Nephron progenitor cell (in vitro differentiated cells): ENCODE data around the gene TIMELESS.

Experiments used
- DNase-seq: peaks from one replicate; pipeline ENCODE4 v3.0.0; 2021
- H3K27ac Mint-ChIP-seq: 2 replicates; pipeline ENCODE4 v1.8.0; 2021; ENCODE audit warnings: mild to moderate bottlenecking, moderate library complexity, mixed read lengths
- H3K27me3 Mint-ChIP-seq: 2 replicates; pipeline ENCODE4 v1.8.0; 2021; ENCODE audit warnings: mild to moderate bottlenecking, low read depth, mixed read lengths; ENCODE audit not compliant: poor library complexity
- H3K36me3 Mint-ChIP-seq: 2 replicates; pipeline ENCODE4 v1.8.0; 2021; ENCODE audit warnings: low read depth, mixed read lengths
- H3K4me1 Mint-ChIP-seq: 2 replicates; pipeline ENCODE4 v1.8.0; 2021; ENCODE audit warnings: mixed read lengths
- H3K4me3 Mint-ChIP-seq: 2 replicates; pipeline ENCODE4 v1.8.0; 2021; ENCODE audit warnings: mild to moderate bottlenecking, moderate library complexity, mixed read lengths
- H3K9me3 Mint-ChIP-seq: 2 replicates; pipeline ENCODE4 v1.8.0; 2021; ENCODE audit warnings: mild to moderate bottlenecking, moderate library complexity, mixed read lengths
- TF ChIP-seq, protein P1 (sequence below): fragments of 200-600 bp; sonication (generic); IDR thresholded peaks from 2 replicates; pipeline ENCODE4 v1.5.0; 2021; ENCODE audit warnings: antibody characterized with exemption

Gene TIMELESS

GRCh38 chr12:56382611-56383010, 66.6 kb downstream of the TIMELESS start:
- no peak for DNase-seq
- Mint-ChIP-seq H3K27me3 (peaks cover 22% of the 10 kb centered on the region), H3K27ac (no peak overlapping the region), H3K4me1 (peaks cover 24% of the 10 kb centered on the region), H3K9me3 (peaks cover 8% of the 10 kb centered on the region), H3K4me3 (no peak overlapping the region), H3K36me3 (no peaks in the 10 kb centered on the region)
- TF ChIP-seq, protein P1, sequence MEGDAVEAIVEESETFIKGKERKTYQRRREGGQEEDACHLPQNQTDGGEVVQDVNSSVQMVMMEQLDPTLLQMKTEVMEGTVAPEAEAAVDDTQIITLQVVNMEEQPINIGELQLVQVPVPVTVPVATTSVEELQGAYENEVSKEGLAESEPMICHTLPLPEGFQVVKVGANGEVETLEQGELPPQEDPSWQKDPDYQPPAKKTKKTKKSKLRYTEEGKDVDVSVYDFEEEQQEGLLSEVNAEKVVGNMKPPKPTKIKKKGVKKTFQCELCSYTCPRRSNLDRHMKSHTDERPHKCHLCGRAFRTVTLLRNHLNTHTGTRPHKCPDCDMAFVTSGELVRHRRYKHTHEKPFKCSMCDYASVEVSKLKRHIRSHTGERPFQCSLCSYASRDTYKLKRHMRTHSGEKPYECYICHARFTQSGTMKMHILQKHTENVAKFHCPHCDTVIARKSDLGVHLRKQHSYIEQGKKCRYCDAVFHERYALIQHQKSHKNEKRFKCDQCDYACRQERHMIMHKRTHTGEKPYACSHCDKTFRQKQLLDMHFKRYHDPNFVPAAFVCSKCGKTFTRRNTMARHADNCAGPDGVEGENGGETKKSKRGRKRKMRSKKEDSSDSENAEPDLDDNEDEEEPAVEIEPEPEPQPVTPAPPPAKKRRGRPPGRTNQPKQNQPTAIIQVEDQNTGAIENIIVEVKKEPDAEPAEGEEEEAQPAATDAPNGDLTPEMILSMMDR, result no peak

DNA sequence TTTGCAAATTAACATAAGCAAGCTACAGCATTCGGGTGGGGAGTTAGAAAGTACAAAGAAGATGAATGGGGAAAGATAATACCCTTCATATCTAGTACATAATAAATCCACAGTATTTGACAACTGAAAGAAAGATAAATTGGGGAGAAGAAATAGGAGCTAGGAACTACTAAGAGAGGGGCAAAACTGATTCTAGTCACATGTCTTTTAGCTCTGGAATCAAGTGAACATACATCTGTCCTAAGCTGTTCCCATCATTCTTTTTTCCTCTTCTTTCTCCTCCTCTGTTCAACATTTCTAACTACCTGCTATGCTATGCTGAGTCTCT, 71.3 kb downstream of the TIMELESS start:
- peaks cover 23% of the 10 kb centered on the region for H3K4me1 Mint-ChIP-seq
- H3K27ac Mint-ChIP-seq, result no peak overlapping the region
- peaks cover 16% of the 10 kb centered on the region for H3K9me3 Mint-ChIP-seq

GRCh38 chr12:56377310-56377988, 71.8 kb downstream of the TIMELESS start:
- H3K27me3 Mint-ChIP-seq, result peaks cover 18% of the 10 kb centered on the region
- peaks cover 23% of the 10 kb centered on the region for H3K4me1 Mint-ChIP-seq
- TF ChIP-seq, protein P1, result no peak
- H3K36me3 Mint-ChIP-seq, result peaks cover 7% of the 10 kb centered on the region
- DNase-seq, result no peak
- H3K27ac Mint-ChIP-seq, result no peak overlapping the region
- no peak overlapping the region for H3K4me3 Mint-ChIP-seq
- H3K9me3 Mint-ChIP-seq, result peaks cover 21% of the 10 kb centered on the region

More for the DNA sequence above, 71.3 kb downstream of the TIMELESS start:
- no peak for DNase-seq
- H3K4me3 Mint-ChIP-seq, result no peak overlapping the region
- TF ChIP-seq, protein P1, result no peak
- peaks cover 7% of the 10 kb centered on the region for H3K36me3 Mint-ChIP-seq
- H3K27me3 Mint-ChIP-seq, result peaks cover 15% of the 10 kb centered on the region

DNA sequence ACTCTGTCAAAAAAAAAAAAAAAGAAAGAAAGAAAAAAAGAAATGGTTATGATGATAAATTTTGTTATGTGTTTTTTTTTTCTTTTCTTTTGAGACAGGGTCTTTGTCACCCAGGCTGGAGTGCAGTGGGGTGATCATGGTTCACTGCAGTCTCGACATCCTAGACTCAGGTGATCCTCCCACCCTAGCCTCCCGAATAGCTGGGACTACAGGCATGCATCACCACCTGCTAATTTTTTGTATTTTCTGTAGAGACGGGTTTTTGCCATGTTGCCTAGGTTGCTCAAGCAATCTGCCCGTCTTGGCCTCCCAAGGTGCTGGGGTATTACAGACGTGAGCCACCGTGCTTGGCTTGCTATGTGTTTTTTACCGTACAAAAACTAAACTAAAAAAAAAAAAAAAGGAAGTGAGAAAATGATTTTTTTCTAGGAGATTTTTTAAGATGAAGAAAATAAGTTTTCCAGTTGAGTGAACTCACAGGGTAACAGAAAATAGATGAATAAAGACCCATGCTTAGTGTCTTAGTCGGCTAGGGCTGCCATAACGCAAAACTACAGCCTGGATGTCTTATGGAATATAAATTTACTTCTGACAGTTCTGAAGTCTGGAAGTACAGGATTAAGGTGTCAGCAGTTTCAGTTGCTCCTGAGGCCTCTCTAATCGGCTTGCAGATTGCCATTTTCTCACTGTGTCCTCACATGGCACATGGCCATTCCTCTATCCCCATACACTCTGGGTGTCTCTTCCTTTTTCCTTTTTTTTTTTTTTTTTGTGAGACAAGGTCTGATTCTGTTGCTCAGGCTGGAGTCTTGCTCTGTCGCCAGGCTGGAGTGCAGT, 73.4 kb downstream of the TIMELESS start:
- Mint-ChIP-seq H3K4me3 (no peak overlapping the region), H3K4me1 (peaks cover 23% of the 10 kb centered on the region), H3K27ac (no peak overlapping the region), H3K9me3 (peaks cover 29% of the 10 kb centered on the region), H3K36me3 (peaks cover 7% of the 10 kb centered on the region), H3K27me3 (peaks cover 22% of the 10 kb centered on the region)
- TF ChIP-seq, protein P1, result no peak
- no peak for DNase-seq

GRCh38 chr12:56374726-56375597, 74.3 kb downstream of the TIMELESS start:
- Mint-ChIP-seq H3K36me3 (peaks cover 7% of the 10 kb centered on the region), H3K4me3 (peak overlapping the region; percentile 42), H3K4me1 (peaks cover 23% of the 10 kb centered on the region), H3K9me3 (peaks cover 30% of the 10 kb centered on the region), H3K27me3 (peaks cover 21% of the 10 kb centered on the region), H3K27ac (no peak overlapping the region)
- TF ChIP-seq, protein P1, result no peak
- no peak for DNase-seq
